WTC11 (cell line): ENCODE measurements around the gene IGFBP7. TPM values are rescaled to one million over a fixed set of nuclear protein-coding genes. Genes with fewer than 3 reads are reported as not detected.

ENCODE experiments used
- ATAC-seq: fragments of 200-7000 bp; cut with Tn5 transposase; 2 replicates; pipeline ENCODE4 v1.10.0; 2021; ENCODE audit warnings: mild to moderate bottlenecking, moderate library complexity
- CTCF ChIA-PET: fragments of 300-600 bp; sonication (Branson Sonifier 250); formaldehyde crosslinking; loops from one replicate; lab custom pipeline; 2021; ENCODE audit warnings: antibody characterized with exemption; lab: Charles Lee
- POLR2A ChIA-PET: fragments of 350-600 bp; sonication (Branson Sonifier 250); formaldehyde crosslinking; loops from one replicate; lab custom pipeline; 2021; ENCODE audit warnings: antibody characterized with exemption; lab: Charles Lee
- DNase-seq: peaks from one replicate; pipeline ENCODE4 v3.0.0; 2021; ENCODE audit warnings: low spot score
- H3K27ac Mint-ChIP-seq: 2 replicates; pipeline ENCODE4 v1.8.0; 2021; ENCODE audit warnings: mixed read lengths
- H3K27me3 Mint-ChIP-seq: 2 replicates; pipeline ENCODE4 v1.8.0; 2021; ENCODE audit warnings: low read depth, mild to moderate bottlenecking, moderate library complexity, mixed read lengths
- H3K36me3 Mint-ChIP-seq: 2 replicates; pipeline ENCODE4 v1.8.0; 2021; ENCODE audit warnings: mixed read lengths
- H3K4me1 Mint-ChIP-seq: 2 replicates; pipeline ENCODE4 v1.8.0; 2022; ENCODE audit warnings: mixed read lengths
- H3K4me3 Mint-ChIP-seq: 2 replicates; pipeline ENCODE4 v1.8.0; 2021; ENCODE audit warnings: mild to moderate bottlenecking, moderate library complexity, mixed read lengths
- H3K9me3 Mint-ChIP-seq: 2 replicates; pipeline ENCODE4 v1.8.0; 2021; ENCODE audit warnings: mixed read lengths
- AFF4 ChIP-seq: sonication (generic); formaldehyde crosslinking; IDR thresholded peaks from 2 replicates; pipeline ENCODE4 v1.8.1; 2023; ENCODE audit warnings: mild to moderate bottlenecking, missing genetic modification reagents, borderline replicate concordance
- AR ChIP-seq: fragments of 250-450 bp; sonication (Bioruptor Pico); IDR thresholded peaks from 2 replicates; pipeline ENCODE4 v1.9.0; 2021; ENCODE audit warnings: mild to moderate bottlenecking
- ESRRA ChIP-seq: sonication (generic); formaldehyde crosslinking; IDR thresholded peaks from 2 replicates; pipeline ENCODE4 v1.8.1; 2022; ENCODE audit warnings: mild to moderate bottlenecking, missing genetic modification reagents, borderline replicate concordance
- GTF2I ChIP-seq: fragments of 250-450 bp; sonication (Bioruptor Pico); conservative IDR thresholded peaks from 2 replicates; pipeline ENCODE4 v1.4.0; 2021; ENCODE audit warnings: mild to moderate bottlenecking
- KAT7 ChIP-seq: sonication (generic); formaldehyde crosslinking; IDR thresholded peaks from 2 replicates; pipeline ENCODE4 v1.8.1; 2023; ENCODE audit warnings: missing genetic modification reagents, mild to moderate bottlenecking, borderline replicate concordance
- MXD4 ChIP-seq: fragments of 250-450 bp; sonication (Bioruptor Pico); IDR thresholded peaks from 2 replicates; pipeline ENCODE4 v1.8.0; 2021; ENCODE audit warnings: mild to moderate bottlenecking, moderate library complexity, borderline replicate concordance
- MYBL2 ChIP-seq: sonication (generic); formaldehyde crosslinking; IDR thresholded peaks from 2 replicates; pipeline ENCODE4 v1.8.1; 2023; ENCODE audit warnings: mild to moderate bottlenecking, moderate library complexity, missing genetic modification reagents
- NFE2L1 ChIP-seq: sonication (generic); formaldehyde crosslinking; IDR thresholded peaks from 2 replicates; pipeline ENCODE4 v1.8.1; 2023; ENCODE audit warnings: missing genetic modification reagents
- STAT6 ChIP-seq: sonication (generic); formaldehyde crosslinking; conservative IDR thresholded peaks from 2 replicates; pipeline ENCODE4 v1.8.1; 2023; ENCODE audit warnings: mild to moderate bottlenecking, low read depth, missing genetic modification reagents, moderate library complexity
- ZBTB43 ChIP-seq: sonication (generic); formaldehyde crosslinking; IDR thresholded peaks from 2 replicates; pipeline ENCODE4 v1.8.1; 2023; ENCODE audit warnings: mild to moderate bottlenecking, missing genetic modification reagents
- ZNF121 ChIP-seq: sonication (generic); formaldehyde crosslinking; IDR thresholded peaks from 2 replicates; pipeline ENCODE4 v1.8.0; 2023; ENCODE audit warnings: missing genetic modification reagents
- ZNF671 ChIP-seq: fragments of 250-450 bp; sonication (Bioruptor Pico); IDR thresholded peaks from 2 replicates; pipeline ENCODE4 v1.8.0; 2021; ENCODE audit warnings: mild to moderate bottlenecking
- total RNA-seq: library from RNA; stranded (reverse); gene quantifications from 3 replicates; pipeline ENCODE4 v1.2.3, GENCODE V29; 2021
- TF ChIP-seq, protein P1 (sequence below): sonication (generic); formaldehyde crosslinking; IDR thresholded peaks from 2 replicates; pipeline ENCODE4 v1.8.1; 2023; ENCODE audit warnings: mild to moderate bottlenecking, missing genetic modification reagents, moderate library complexity
- TF ChIP-seq, protein P2 (sequence below): sonication (generic); formaldehyde crosslinking; conservative IDR thresholded peaks from 2 replicates; pipeline ENCODE4 v1.8.1; 2022; ENCODE audit warnings: mild to moderate bottlenecking, missing genetic modification reagents

IGFBP7 gene
- total RNA-seq, 1 experiment from 2014 or later: 1.4 TPM

DNA sequence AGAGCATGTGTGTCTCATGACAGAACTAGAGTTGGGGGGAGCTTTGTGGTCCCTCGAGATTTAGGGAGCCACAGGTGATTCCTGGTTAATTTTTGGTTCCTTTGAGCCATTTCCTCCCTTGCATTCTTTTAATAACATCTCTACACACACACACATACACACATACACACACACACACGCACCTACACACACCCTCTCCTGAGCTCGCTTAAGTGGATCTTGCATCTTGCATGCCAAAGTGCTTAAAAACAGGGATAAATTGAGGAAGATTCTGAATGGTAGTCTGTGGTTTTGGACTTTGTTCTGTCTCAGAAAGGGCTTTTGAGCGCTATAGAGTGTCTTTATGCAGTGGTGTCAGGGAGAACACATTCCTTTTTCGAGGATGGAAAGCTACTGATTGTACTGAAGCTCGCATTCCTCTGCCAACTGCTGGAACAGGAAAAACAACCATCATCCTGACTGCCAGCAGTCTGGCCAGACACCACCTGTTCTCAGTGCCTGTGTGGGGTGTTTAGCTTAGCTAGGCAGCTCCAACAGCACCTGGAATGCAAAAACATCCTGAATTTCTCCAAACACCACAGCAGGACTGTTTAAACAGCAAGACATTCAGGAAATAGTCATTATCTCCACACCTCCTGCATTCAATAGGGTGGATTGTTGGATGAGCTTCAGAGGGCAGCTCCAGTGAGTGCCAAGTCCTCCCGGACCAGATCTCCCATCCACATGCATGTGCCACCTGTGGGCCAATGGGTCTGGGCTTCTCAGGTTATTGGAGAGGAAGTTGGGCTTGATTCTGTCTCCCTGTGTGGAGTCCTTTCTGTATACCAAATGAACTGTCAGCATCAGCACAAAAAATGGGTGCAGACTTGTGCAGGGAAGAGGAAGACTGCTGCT lies 21.9 kb upstream of the IGFBP7 start:
- peak; percentile 24 for DNase-seq
- Mint-ChIP-seq H3K36me3 (peaks cover 26% of the 10 kb centered on the region), H3K9me3 (peaks cover 36% of the 10 kb centered on the region), H3K4me3 (no peak overlapping the region), H3K27ac (peak overlapping the region; percentile 25), H3K4me1 (peaks cover 15% of the 10 kb centered on the region)
- ATAC-seq: peak; percentile 92
- ChIA-PET CTCF (interaction anchor here (1.1 to 1.3 kb wide), 3 partner anchors 32 to 94 kb away, joined by 5 to 10 read pairs (median 7); no protein-coding TSS in a partner anchor), POLR2A (no interaction called here)
- TF ChIP-seq MYBL2 (CRISPR knock-in tag) (no peak), AFF4 (no peak), GTF2I (CRISPR knock-in tag) (no peak), KAT7 (CRISPR knock-in tag) (no peak), AR (CRISPR knock-in tag) (no peak), NFE2L1 (CRISPR knock-in tag) (no peak), ESRRA (CRISPR knock-in tag) (no peak), STAT6 (no peak), ZNF671 (no peak), MXD4 (CRISPR knock-in tag) (no peak)
- TF ChIP-seq, protein P1, sequence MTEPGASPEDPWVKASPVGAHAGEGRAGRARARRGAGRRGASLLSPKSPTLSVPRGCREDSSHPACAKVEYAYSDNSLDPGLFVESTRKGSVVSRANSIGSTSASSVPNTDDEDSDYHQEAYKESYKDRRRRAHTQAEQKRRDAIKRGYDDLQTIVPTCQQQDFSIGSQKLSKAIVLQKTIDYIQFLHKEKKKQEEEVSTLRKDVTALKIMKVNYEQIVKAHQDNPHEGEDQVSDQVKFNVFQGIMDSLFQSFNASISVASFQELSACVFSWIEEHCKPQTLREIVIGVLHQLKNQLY (CRISPR knock-in tag): no peak
- TF ChIP-seq, protein P2, sequence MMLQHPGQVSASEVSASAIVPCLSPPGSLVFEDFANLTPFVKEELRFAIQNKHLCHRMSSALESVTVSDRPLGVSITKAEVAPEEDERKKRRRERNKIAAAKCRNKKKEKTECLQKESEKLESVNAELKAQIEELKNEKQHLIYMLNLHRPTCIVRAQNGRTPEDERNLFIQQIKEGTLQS (CRISPR knock-in tag): no peak
- TF ChIP-seq, all 79 proteins: peak for 0
- peaks cover 4% of the 10 kb centered on the region; the same call in 1 of the 2 replicates for H3K27me3 Mint-ChIP-seq

DNA sequence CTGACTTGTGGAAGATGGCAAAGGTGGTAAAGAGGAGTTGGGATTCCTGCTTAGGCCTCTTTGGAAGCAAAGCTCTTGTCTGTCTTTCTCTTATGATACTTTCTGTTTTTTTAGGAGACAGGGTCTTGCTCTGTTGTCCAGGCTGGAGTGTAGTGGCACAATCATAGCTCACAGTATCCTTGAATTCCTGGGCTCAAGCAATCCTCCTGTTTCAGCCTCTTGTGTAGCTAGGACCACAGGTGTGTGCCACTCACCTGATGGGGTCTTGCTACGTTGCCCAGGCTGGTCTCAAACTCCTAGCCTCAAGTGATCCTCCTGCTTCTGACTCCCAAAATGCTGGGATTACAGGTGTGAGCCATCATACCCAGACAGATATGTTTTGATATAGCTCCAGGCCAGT lies 19.3 kb upstream of the IGFBP7 start:
- Mint-ChIP-seq H3K4me3 (no peak overlapping the region), H3K36me3 (peaks cover 28% of the 10 kb centered on the region), H3K4me1 (peaks cover 15% of the 10 kb centered on the region), H3K27me3 (peaks cover 4% of the 10 kb centered on the region; the same call in 1 of the 2 replicates), H3K9me3 (peaks cover 41% of the 10 kb centered on the region), H3K27ac (no peak overlapping the region)
- ATAC-seq: no peak
- no peak for DNase-seq
- POLR2A ChIA-PET: no interaction called here
- TF ChIP-seq ZNF121 (CRISPR knock-in tag) (peak; percentile 84; the same call in 1 of the 2 replicates), ZBTB43 (CRISPR knock-in tag) (no peak)
- CTCF ChIA-PET: no interaction called here
